CD4-positive, alpha-beta T cell treated with Interferon gamma for 1 hour (primary cell): ENCODE data around the gene TPTE.
"Not testable (repeated sequence)": the region's sequence is repeated elsewhere in the genome, so short reads cannot be mapped to it uniquely, and the experiment has no call there.

Experiments used
- DNase-seq: peaks from one replicate; pipeline ENCODE4 v3.0.0-alpha.2; 2020

The TPTE gene

GRCh38 chr21:10617133-10617752 lies 95.9 kb downstream of the TPTE start:
- DNase-seq, result not testable (repeated sequence)

GRCh38 chr21:10627316-10627863 lies 106.0 kb downstream of the TPTE start:
- DNase-seq, result no peak

GRCh38 chr21:10629239-10629638 lies 107.9 kb downstream of the TPTE start:
- not testable (repeated sequence) for DNase-seq

- not testable (repeated sequence) for DNase-seq
Measured at GRCh38 chr21:10630829-10631228, 109.4 kb downstream of the TPTE start.

GRCh38 chr21:10631316-10631715 lies 109.9 kb downstream of the TPTE start:
- not testable (repeated sequence) for DNase-seq

GRCh38 chr21:10638144-10638543 lies 116.8 kb downstream of the TPTE start:
- DNase-seq, result not testable (repeated sequence)

- no peak for DNase-seq
Measured at GRCh38 chr21:10639123-10639522, 117.7 kb downstream of the TPTE start.

GRCh38 chr21:10639746-10640145 lies 118.4 kb downstream of the TPTE start:
- DNase-seq, result not testable (repeated sequence)

GRCh38 chr21:10640446-10640845 lies 119.1 kb downstream of the TPTE start:
- DNase-seq, result no peak

- no peak for DNase-seq
Measured at GRCh38 chr21:10641107-10641506, 119.7 kb downstream of the TPTE start.

- not testable (repeated sequence) for DNase-seq
Measured at GRCh38 chr21:10645667-10646066, 124.3 kb downstream of the TPTE start.

GRCh38 chr21:10649350-10650149 lies 128.2 kb downstream of the TPTE start:
- not testable (repeated sequence) for DNase-seq

- not testable (repeated sequence) for DNase-seq
Measured at GRCh38 chr21:10650297-10650696, 128.9 kb downstream of the TPTE start.
